GM21737 (cell line): ENCODE measurements around the gene ZNF14.
A peak's percentile ranks its signal among the peaks of the same experiment; 100 is the strongest.
"Not testable (repeated sequence)": the region's sequence is repeated elsewhere in the genome, so short reads cannot be mapped to it uniquely, and the experiment has no call there.

ENCODE experiments used
- ATAC-seq: cut with Tn5 transposase; IDR thresholded peaks from one replicate; pipeline ENCODE4 v1.9.1; 2021; ENCODE audit warnings: mild to moderate bottlenecking, moderate library complexity; ENCODE audit not compliant: unreplicated experiment

Gene ZNF14

DNA sequence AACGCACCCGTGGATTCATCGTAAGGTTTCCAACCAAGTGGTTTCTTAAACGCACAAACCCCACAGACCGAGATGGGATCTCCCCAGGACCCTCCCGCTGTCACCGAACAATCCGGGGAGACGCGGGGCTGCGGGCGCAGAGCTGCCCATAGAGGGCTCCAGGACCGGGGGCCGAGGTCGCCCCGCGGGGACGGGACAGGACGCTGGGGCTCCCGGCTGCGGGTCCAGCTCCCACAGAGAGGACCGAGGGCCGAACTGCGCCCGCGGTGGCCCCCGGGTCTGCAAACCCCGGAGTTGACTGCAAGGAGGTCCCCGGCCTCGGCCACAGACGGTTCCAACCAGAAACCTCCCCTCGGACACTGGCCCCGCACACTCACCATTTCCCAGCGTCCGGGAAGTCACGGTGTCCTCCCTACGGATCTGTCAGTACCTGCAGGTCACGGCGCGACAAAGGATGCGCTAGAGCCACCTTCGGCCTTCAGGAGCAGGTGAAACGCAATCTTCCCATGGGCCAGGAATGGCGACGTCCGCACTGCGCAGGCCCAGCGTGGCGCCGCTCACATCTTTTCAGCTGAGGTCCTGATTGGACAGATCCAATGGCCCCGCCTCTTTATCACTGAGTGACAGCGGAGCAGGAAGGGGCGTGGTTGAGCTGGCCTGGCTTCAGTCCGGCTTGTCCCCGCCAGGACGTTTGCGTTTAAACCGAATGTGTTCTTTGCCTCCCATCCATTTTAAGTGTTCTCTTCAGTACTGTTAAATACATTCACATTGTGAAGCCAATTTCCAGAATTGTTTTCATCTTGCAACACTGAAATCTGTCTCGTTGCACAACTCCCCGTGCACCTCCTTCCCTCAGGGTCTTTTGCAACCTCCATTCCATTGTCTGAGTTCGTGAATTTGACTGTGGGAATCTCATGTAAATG, at the start of gene ZNF14:
ZNF14 (minus strand) TSS at position 534 of the 923 bp plus-strand sequence; CDS start at position 380, 154 bp downstream.
- peak; percentile 99 for ATAC-seq

- not testable (repeated sequence) for ATAC-seq
Observed at GRCh38 chr19:19781791-19782190, 48.9 kb upstream of the ZNF14 start.

GRCh38 chr19:19778666-19779065, 45.8 kb upstream of the ZNF14 start:
- no peak for ATAC-seq

DNA sequence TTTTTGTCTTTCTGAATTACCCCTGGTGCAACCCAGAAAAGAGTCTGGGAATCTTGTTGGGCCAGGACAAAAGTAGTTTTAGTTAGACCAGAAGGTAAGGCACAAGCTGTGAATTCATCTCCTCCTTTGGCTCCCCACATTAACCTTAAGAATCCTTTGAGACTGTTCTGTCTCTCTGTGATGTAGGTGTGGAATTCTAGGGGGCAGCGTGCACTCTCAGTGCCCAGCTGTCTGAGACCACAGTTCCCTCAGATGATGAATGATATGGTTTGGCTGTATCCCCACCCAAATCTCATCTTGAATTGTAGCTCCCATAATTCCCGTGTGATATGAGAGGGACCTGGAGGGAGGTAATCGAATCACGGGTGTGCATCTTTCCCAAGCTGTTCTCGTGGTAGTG, 44.8 kb upstream of the ZNF14 start:
- ATAC-seq: no peak

DNA sequence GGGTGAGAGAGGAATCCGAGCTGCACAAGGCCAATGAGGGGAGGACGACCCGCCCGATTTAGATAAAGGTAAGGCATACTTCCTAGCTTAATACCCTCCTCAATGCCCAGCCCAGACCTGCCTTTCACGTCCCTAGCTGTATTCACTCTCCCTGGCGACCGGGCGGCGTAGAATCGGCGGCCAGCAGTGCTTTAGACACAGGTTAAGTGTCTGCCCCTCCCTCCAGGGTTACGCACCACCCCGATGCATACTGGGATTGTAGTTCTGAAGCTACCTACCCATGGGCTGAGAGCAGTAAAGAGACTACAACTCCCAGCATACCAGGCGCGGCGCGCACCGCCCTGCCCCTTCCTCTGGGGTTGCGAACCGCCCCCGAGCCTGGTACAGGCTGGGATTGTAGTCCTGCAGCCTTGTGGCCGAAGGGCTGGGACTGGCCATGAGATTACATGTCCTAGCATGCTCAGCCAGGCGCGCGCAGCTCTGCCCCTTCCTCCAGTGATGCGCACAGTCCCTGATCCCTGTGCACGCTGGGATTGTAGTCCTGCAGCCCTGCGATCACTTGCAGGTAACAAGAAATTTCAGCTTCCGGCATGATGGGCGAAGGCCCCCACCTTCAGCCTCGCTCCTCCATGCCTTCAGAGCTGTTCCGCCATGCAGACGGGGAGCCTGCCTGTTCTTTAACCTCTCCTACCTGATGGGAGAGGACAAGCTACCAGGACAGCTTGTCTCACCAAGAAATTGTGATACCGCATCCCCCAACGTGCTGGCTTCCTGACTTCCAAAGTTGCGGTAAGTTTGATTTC, 43.5 kb upstream of the ZNF14 start:
- peak; percentile 98 for ATAC-seq

DNA sequence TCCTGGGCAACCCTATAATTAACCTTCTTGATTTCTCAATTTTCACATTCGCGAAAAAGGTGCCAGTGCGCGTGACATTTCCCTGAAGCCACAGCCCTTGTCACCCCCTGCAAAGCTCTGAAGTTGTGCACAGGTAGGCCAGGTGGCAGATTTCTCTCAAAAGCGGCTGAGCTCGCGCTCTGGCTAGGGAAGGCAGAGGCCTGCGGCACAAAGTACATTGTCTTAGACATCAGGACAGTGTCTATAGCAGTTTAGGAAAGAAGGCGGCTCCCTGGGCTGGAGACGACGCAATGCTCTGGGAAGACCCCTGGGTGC, 42.9 kb upstream of the ZNF14 start:
- no peak for ATAC-seq

DNA sequence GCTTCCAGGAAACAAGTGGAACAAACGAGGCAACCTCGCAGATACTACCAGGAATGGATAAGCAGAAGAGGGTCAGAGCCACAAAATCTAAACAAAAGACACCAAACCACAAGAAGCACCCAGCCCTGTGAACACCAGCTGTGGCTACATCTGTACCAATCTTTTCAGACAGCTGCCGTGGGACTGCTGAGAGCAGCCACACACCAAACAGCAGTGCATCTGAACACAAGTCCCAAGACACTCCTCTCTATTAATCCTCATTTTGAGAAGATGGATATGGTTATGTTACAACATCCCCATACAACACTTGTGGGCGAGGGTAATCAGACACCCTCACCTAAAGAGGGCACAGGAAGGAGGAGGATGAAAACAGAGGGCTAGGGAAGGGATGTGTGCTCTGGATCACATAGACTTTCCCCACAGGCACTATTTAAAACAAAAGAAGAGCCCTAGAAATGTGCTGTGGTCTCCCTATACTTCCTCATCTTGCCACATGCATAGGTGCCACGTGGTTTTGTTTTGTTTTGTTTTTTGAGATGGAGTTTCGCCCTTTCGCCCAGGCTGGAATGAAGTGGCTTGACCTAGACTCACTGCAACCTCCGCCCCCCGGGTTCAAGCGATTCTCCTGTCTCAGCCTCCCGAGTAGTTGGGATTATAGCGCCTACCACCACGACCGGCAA, 41.6 kb upstream of the ZNF14 start:
- no peak for ATAC-seq

GRCh38 chr19:19771963-19772362, 39.1 kb upstream of the ZNF14 start:
- not testable (repeated sequence) for ATAC-seq

- ATAC-seq: not testable (repeated sequence)
Observed at GRCh38 chr19:19769971-19770370, 37.1 kb upstream of the ZNF14 start.

DNA sequence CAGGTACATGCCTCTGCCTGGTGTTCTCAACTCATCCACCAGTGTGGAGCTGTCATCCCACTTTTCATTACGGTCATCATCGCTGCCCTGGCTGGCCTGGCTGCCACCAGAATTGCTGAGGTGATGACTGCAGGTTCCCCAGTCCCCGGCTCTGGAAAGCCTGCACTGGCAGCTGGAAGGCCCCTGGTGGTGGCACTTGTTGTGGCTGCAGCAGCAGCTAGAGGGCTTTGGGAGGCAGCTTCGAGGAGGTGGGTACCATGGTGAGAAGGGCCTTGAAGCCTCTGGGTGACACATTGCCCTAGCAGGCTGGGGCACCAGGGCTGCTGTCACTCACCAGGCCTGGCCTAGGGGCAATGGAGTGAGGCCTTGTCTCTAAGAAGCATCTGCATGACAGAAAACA, 25.3 kb upstream of the ZNF14 start:
- ATAC-seq: no peak

DNA sequence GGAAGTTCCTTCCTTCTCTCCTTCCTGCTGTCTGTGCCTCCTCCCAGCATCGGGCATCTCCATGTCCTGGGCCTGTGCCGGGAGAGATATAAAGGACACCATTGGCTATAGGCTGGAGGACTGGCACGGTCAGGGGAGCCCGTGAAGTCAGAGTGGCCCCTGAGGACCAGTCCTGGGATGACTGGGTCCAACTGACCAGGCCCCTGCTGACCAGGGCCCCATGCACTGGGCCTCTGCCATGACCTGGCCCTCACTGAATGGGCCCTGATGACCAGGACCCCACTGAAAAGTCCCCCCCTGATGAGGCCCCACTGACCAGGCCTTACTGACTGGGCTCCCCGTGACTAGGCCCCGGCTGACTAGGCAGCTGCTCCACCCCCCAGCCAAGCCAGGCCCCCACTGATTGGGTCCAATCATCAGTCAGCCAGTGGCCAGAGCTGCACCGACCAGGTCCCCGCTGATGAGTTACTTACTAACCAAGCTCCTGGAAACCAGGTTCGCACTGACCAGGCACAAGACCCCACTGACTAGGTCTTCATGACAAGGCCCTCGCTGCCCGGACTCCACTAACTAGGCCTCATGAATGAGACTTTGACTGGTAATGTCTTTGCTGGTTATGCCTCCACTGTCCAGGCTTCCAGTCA, 20.0 kb upstream of the ZNF14 start:
- ATAC-seq: no peak

DNA sequence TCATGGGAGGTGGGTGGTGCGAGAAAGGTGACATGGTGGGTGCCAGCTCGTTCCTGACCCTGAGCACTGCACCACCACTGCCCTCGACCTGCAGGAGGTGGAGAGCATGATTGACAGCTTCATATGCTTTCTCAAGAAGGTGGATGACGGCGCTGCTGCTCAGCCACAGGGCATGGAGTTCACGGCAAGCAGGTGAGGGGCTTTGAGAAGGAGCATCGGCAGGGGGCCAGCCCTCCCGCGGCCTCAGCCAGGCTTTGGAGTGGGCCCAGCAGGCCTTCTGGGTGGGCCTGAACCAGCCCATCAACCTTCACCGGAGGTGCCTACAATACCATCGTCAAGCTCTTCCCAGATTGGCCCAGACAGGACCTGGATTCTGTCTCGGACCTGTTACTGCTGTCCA, 18.9 kb upstream of the ZNF14 start:
- ATAC-seq: no peak

- ATAC-seq: no peak
Observed at GRCh38 chr19:19750842-19751790, 18.2 kb upstream of the ZNF14 start.

- ATAC-seq: no peak
Observed at GRCh38 chr19:19749908-19750841, 17.3 kb upstream of the ZNF14 start.

GRCh38 chr19:19749117-19749907, 16.4 kb upstream of the ZNF14 start:
- ATAC-seq: no peak

GRCh38 chr19:19748249-19748938, 15.5 kb upstream of the ZNF14 start:
- ATAC-seq: no peak
